H9 (cell line): ENCODE data around the gene CSRNP3. TPM values are rescaled to one million over a fixed set of nuclear protein-coding genes. Genes with fewer than 3 reads are reported as not detected.

ENCODE experiments used
- DNase-seq: peaks from one replicate; pipeline ENCODE4 v3.0.0-alpha.2; 2017
- H2AFZ ChIP-seq: one replicate; pipeline ENCODE4 v1.6.1; 2013; ENCODE audit warnings: mild to moderate bottlenecking, low read length, control low read depth, moderate library complexity
- H2AK5ac ChIP-seq: 2 replicates; pipeline ENCODE4 v1.6.1; 2013; ENCODE audit warnings: low read length, control low read depth, mixed read lengths; ENCODE audit not compliant: insufficient read length
- H2BK120ac ChIP-seq: one replicate; pipeline ENCODE4 v1.6.1; 2013; ENCODE audit warnings: low read depth, mild to moderate bottlenecking, low read length, control low read depth, inconsistent platforms; ENCODE audit not compliant: poor library complexity, severe bottlenecking
- H2BK12ac ChIP-seq: 2 replicates; pipeline ENCODE4 v1.6.1; 2013; ENCODE audit warnings: low read length, control low read depth, mixed read lengths, low read depth; ENCODE audit not compliant: insufficient read length
- H2BK15ac ChIP-seq: 2 replicates; pipeline ENCODE4 v1.6.1; 2013; ENCODE audit warnings: low read depth, low read length, control low read depth
- H2BK20ac ChIP-seq: one replicate; pipeline ENCODE4 v1.6.1; 2013; ENCODE audit warnings: low read depth, mild to moderate bottlenecking, low read length, control low read depth, inconsistent platforms; ENCODE audit not compliant: poor library complexity, severe bottlenecking
- H2BK5ac ChIP-seq: 2 replicates; pipeline ENCODE4 v1.6.1; 2013; ENCODE audit warnings: low read length, control low read depth, mixed read lengths; ENCODE audit not compliant: insufficient read length
- H3K14ac ChIP-seq: 2 replicates; pipeline ENCODE4 v1.6.1; 2013; ENCODE audit warnings: low read length, control low read depth; ENCODE audit not compliant: insufficient read depth
- H3K18ac ChIP-seq: 2 replicates; pipeline ENCODE4 v1.6.1; 2013; ENCODE audit warnings: low read depth, mild to moderate bottlenecking, mixed read lengths, low read length, control low read depth; ENCODE audit not compliant: insufficient read length
- H3K23ac ChIP-seq: 2 replicates; pipeline ENCODE4 v1.6.1; 2013; ENCODE audit warnings: low read length, control low read depth, mixed read lengths, low read depth; ENCODE audit not compliant: insufficient read length
- H3K23me2 ChIP-seq: 2 replicates; pipeline ENCODE4 v1.6.1; 2013; ENCODE audit warnings: low read depth, mild to moderate bottlenecking, mixed read lengths, low read length, control low read depth; ENCODE audit not compliant: insufficient read length, poor library complexity, severe bottlenecking
- H3K27ac ChIP-seq: 2 replicates; pipeline ENCODE4 v1.5.1; 2013; ENCODE audit warnings: low read length, control low read depth, mixed read lengths, low read depth; ENCODE audit not compliant: insufficient read length
- H3K27me3 ChIP-seq: 2 replicates; pipeline ENCODE4 v1.6.1; 2013; ENCODE audit warnings: low read length, control low read depth, inconsistent platforms; ENCODE audit not compliant: insufficient read depth
- H3K4ac ChIP-seq: 2 replicates; pipeline ENCODE4 v1.6.1; 2013; ENCODE audit warnings: low read depth, mild to moderate bottlenecking, control low read depth, inconsistent platforms, low read length, moderate library complexity
- H3K4me1 ChIP-seq: 2 replicates; pipeline ENCODE4 v1.6.1; 2013; ENCODE audit warnings: low read length, control low read depth, inconsistent platforms; ENCODE audit not compliant: insufficient read depth
- H3K4me2 ChIP-seq: 2 replicates; pipeline ENCODE4 v1.6.1; 2013; ENCODE audit warnings: low read length, control low read depth, mixed read lengths; ENCODE audit not compliant: insufficient read length, insufficient read depth
- H3K56ac ChIP-seq: 2 replicates; pipeline ENCODE4 v1.6.1; 2013; ENCODE audit warnings: low read depth, mild to moderate bottlenecking, mixed read lengths, low read length, control low read depth; ENCODE audit not compliant: insufficient read length
- H3K79me1 ChIP-seq: 2 replicates; pipeline ENCODE4 v1.6.1; 2013; ENCODE audit warnings: low read depth, mild to moderate bottlenecking, moderate library complexity, low read length, control low read depth, inconsistent platforms; ENCODE audit not compliant: insufficient read depth, poor library complexity, severe bottlenecking
- H3K79me2 ChIP-seq: 2 replicates; pipeline ENCODE4 v1.6.1; 2013; ENCODE audit warnings: low read length, control low read depth, inconsistent platforms; ENCODE audit not compliant: insufficient read depth
- H3K9ac ChIP-seq: 2 replicates; pipeline ENCODE4 v1.6.1; 2013; ENCODE audit warnings: low read length, control low read depth, mixed read lengths; ENCODE audit not compliant: insufficient read length; ENCODE audit errors: extremely low read depth
- H3K9me3 ChIP-seq: one replicate; pipeline ENCODE4 v1.6.1; 2013; ENCODE audit warnings: low read depth, low read length, inconsistent platforms; ENCODE audit not compliant: control insufficient read depth
- H3T11ph ChIP-seq: one replicate; pipeline ENCODE4 v1.6.1; 2013; ENCODE audit warnings: mild to moderate bottlenecking, low read length, control low read depth, inconsistent platforms
- H4K20me1 ChIP-seq: one replicate; pipeline ENCODE4 v1.6.1; 2013; ENCODE audit not compliant: control insufficient read depth, insufficient read length, insufficient read depth
- H4K5ac ChIP-seq: 2 replicates; pipeline ENCODE4 v1.6.1; 2013; ENCODE audit warnings: low read depth, mild to moderate bottlenecking, mixed read lengths, low read length, control low read depth; ENCODE audit not compliant: insufficient read length
- H4K8ac ChIP-seq: replicated peaks from 2 replicates; pipeline ENCODE4 v1.6.1; 2013; ENCODE audit warnings: low read length, control low read depth, mixed read lengths, low read depth; ENCODE audit not compliant: insufficient read length
- H4K91ac ChIP-seq: 2 replicates; pipeline ENCODE4 v1.6.1; 2013; ENCODE audit warnings: low read depth, mild to moderate bottlenecking, moderate library complexity, mixed read lengths, low read length, control low read depth; ENCODE audit not compliant: insufficient read length
- H3K27ac Mint-ChIP-seq, 3 experiments: 2 replicates in 2 of 3; 3 replicates in 1 of 3; pipeline ENCODE4 v1.8.0; 2020 to 2021; ENCODE audit warnings: mixed read lengths in 3 of 3, mild to moderate bottlenecking in 1 of 3, moderate library complexity in 1 of 3
- H3K27me3 Mint-ChIP-seq: 2 replicates; pipeline ENCODE4 v1.8.0; 2021; ENCODE audit warnings: low read depth, mild to moderate bottlenecking, moderate library complexity, mixed read lengths
- H3K36me3 Mint-ChIP-seq, 3 experiments: 2 replicates in 2 of 3; 3 replicates in 1 of 3; pipeline ENCODE4 v1.8.0; 2020 to 2021; ENCODE audit warnings: low read depth in 3 of 3, mixed read lengths in 3 of 3; ENCODE audit not compliant: insufficient read depth in 1 of 3
- H3K4me1 Mint-ChIP-seq, 2 experiments: 2 replicates each; pipeline ENCODE4 v1.8.0; 2020; ENCODE audit warnings: mixed read lengths in 2 of 2
- H3K4me3 Mint-ChIP-seq, 2 experiments: 2 replicates in 1 of 2; 3 replicates in 1 of 2; pipeline ENCODE4 v1.8.0; 2020 to 2021; ENCODE audit warnings: mild to moderate bottlenecking in 2 of 2, mixed read lengths in 2 of 2, moderate library complexity in 1 of 2
- H3K9me3 Mint-ChIP-seq, 2 experiments: 2 replicates in 1 of 2; 3 replicates in 1 of 2; pipeline ENCODE4 v1.8.0; 2020; ENCODE audit warnings: mild to moderate bottlenecking in 2 of 2, mixed read lengths in 2 of 2, moderate library complexity in 1 of 2
- WGBS: extraction: QIAGEN DNeasy Blood & Tissue Kit; methylation state at CpG from one replicate; pipeline ENCODE4 v1.1.7; 2013; ENCODE audit warnings: missing lambda C conversion rate, low lambda C conversion rate, mixed read lengths; ENCODE audit not compliant: insufficient read length; ENCODE audit errors: extremely low coverage; 5-methylcytosine and 5-hydroxymethylcytosine counted together
- total RNA-seq: library from RNA; stranded (reverse); gene quantifications from 2 replicates; pipeline ENCODE4 v1.2.1, GENCODE V29; 2021
- TF ChIP-seq, protein P1 (sequence below): fragments of 200-600 bp; sonication (generic); conservative IDR thresholded peaks from 3 replicates; pipeline ENCODE4 v1.8.0; 2021; ENCODE audit warnings: antibody characterized with exemption, mild to moderate bottlenecking

Gene CSRNP3
- total RNA-seq, 1 experiment from 2014 or later, result 3.6 TPM

DNA sequence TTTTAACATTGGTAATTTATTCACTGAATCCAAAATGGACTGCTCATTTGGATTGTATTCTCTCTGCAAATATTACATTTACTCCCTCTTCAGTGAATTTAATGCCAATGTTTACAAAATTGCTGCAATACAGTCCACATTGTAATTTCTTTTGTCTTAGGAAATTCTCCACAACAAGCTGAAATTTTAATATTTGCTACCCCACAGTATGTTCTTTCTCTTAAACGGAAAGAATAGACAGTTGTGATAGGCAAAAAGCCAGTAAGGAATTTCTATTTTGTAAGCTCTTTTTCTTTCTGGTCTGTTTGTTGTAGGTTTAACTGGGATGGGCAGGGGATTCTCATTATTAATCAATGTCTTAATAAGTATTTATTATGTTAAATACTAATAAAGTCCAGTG is 92.0 kb downstream of the CSRNP3 start:
- H2BK120ac ChIP-seq, result no peak overlapping the region
- Mint-ChIP-seq H3K9me3 (no peaks in the 10 kb centered on the region), H3K4me3 (no peak overlapping the region), H3K4me1 (peaks cover 16% of the 10 kb centered on the region in 2 experiments), H3K27me3 (no peaks in the 10 kb centered on the region), H3K27ac (no peak overlapping the region), H3K36me3 (no peaks in the 10 kb centered on the region)
- no peaks in the 10 kb centered on the region for H3K79me1 ChIP-seq
- no peaks in the 10 kb centered on the region for H3K9me3 ChIP-seq
- H4K5ac ChIP-seq, result no peak overlapping the region
- H2BK20ac ChIP-seq, result no peak overlapping the region
- H3K79me2 ChIP-seq, result no peaks in the 10 kb centered on the region
- TF ChIP-seq, protein P1, sequence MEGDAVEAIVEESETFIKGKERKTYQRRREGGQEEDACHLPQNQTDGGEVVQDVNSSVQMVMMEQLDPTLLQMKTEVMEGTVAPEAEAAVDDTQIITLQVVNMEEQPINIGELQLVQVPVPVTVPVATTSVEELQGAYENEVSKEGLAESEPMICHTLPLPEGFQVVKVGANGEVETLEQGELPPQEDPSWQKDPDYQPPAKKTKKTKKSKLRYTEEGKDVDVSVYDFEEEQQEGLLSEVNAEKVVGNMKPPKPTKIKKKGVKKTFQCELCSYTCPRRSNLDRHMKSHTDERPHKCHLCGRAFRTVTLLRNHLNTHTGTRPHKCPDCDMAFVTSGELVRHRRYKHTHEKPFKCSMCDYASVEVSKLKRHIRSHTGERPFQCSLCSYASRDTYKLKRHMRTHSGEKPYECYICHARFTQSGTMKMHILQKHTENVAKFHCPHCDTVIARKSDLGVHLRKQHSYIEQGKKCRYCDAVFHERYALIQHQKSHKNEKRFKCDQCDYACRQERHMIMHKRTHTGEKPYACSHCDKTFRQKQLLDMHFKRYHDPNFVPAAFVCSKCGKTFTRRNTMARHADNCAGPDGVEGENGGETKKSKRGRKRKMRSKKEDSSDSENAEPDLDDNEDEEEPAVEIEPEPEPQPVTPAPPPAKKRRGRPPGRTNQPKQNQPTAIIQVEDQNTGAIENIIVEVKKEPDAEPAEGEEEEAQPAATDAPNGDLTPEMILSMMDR, result no peak
- no peaks in the 10 kb centered on the region for H4K20me1 ChIP-seq
- no peak overlapping the region for H3K14ac ChIP-seq
- WGBS, result no CpG with 5 or more reads among the region's 1 CpG
- no peak overlapping the region for H3K23ac ChIP-seq
- H2AK5ac ChIP-seq, result no peak overlapping the region
- DNase-seq, result no peak
- no peak overlapping the region for H4K91ac ChIP-seq
- no peak overlapping the region for H2BK5ac ChIP-seq
- H3T11ph ChIP-seq, result no peak overlapping the region
- no peak overlapping the region for H3K27ac ChIP-seq
- H3K4ac ChIP-seq, result no peak overlapping the region
- no peak overlapping the region for H4K8ac ChIP-seq
- no peak overlapping the region for H3K56ac ChIP-seq
- no peak overlapping the region for H3K4me2 ChIP-seq
- H3K18ac ChIP-seq, result no peak overlapping the region
- no peak overlapping the region for H2AFZ ChIP-seq
- H2BK12ac ChIP-seq, result no peak overlapping the region
- peaks cover 5% of the 10 kb centered on the region; the same call in 1 of the 2 replicates for H3K4me1 ChIP-seq
- no peak overlapping the region for H3K9ac ChIP-seq
- H2BK15ac ChIP-seq, result no peak overlapping the region
- no peaks in the 10 kb centered on the region for H3K27me3 ChIP-seq
- H3K23me2 ChIP-seq, result no peaks in the 10 kb centered on the region
